HG03108 (cell line): ENCODE results near the gene MEF2B.
"Not testable (repeated sequence)": the region's sequence is repeated elsewhere in the genome, so short reads cannot be mapped to it uniquely, and the experiment has no call there.

Experiments
- ATAC-seq: cut with Tn5 transposase; IDR thresholded peaks from one replicate; pipeline ENCODE4 v1.9.1; 2021; ENCODE audit warnings: moderate library complexity; ENCODE audit not compliant: unreplicated experiment

MEF2B gene

DNA sequence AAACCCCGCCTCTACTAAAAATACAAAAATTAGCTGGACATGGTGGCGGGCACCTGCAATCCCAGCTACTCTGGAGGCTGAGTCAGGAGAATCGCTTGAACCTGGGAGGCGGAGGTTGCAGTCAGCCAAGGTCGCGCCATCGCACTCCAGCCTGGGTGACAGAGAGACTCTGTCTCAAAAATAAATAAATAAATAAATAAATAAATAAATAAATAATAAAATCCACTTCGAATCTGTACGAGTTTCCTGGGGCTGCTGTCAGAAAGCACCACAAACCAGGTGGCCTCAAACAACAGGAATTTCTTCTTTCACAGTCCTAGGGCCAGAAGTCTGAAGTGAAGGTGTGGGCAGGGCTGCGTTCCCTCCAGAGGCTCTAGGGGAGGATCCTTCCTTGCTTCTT lies 67.5 kb downstream of the MEF2B start:
- ATAC-seq: not testable (repeated sequence)

DNA sequence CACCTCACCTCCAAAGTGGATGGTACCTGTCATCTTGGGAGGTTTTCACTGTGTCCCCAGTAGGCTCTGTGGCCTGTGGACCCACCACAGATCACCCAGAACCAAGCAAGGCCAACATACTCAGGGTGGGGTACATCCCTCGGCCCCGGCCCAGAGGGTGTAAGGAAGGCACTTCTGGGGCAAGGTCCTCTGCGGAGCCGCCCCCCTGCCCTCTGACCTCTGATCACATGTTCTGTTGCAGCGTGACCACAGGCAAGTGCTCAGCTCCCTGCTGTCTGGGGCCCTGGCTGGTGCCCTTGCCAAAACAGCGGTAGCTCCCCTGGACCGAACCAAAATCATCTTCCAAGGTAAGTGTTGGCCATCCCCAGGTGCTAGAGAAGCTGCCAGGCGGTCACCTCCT lies 68.5 kb downstream of the MEF2B start:
- ATAC-seq: no peak

DNA sequence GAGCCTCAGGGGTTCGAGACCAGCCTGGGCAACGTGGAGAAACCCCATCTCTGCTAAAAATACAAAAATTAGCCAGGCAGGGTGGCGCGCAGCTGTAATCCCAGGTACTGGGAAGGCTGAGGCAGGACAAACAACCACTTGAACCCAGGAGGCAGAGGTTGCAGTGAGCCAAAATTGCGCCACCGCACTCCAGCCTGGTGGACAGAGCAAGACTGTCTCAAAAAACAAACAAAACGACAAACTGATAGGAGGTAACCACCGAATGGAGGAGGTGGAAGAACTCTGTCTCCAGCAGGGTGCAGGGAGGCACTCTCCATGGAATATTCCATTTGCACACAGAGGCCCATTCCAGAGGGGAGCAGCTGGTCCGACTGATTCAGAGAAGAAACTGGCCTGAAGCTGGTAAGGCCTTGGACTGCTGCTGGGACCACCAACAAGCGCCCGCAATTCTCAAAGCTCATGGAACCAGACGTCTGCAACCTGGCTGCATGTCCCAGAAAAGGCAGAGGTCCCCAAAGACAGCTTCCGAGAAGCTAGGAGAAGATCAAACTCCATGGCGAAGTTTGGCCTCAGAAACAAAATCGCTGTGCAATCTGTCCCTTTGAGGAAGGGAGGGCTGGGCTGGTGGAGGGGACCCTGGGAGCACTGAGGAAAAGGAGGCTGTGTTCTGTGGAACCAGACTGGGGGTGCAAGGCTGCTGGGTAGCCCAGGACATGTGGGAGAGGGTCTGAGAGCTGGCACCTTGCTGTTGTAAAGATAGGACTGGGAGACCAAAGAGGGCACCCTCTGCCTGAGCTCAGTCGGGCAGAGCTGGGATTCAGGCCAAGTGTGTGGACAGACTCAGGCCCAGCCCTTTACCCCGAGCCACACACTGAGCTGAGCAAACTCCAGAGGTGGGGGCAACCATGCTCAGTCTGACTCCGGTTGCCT lies 71.1 kb downstream of the MEF2B start:
- ATAC-seq: no peak

DNA sequence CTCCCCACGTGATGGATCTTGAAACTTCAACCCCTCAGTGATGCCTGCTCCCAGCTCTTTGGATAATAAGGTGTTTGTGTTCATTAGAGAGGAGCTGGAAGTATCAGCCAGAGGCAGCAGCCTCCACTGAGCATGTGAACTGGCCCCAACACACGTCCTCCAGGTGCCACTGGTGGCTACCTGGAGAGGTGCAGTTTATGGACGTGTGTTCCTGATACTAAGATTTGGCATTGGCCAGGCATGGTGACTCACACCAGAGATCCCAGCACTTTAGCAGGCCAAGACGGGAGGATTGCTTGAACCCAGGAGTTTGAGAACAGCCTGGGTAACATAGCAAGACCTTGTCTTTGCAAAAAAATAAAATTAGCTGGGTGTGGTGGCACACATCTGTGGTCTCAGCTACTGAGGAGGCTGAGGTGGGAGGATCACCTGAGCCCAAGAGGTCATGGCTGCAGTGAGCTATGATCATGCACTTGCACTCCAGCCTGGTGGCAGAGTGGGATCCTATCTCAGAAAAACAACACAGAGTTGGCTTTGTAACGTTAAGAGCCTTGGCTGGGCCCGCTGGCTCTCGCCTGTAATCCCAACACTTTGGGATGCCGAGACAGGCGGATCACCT lies 71.9 kb downstream of the MEF2B start:
- ATAC-seq: no peak

DNA sequence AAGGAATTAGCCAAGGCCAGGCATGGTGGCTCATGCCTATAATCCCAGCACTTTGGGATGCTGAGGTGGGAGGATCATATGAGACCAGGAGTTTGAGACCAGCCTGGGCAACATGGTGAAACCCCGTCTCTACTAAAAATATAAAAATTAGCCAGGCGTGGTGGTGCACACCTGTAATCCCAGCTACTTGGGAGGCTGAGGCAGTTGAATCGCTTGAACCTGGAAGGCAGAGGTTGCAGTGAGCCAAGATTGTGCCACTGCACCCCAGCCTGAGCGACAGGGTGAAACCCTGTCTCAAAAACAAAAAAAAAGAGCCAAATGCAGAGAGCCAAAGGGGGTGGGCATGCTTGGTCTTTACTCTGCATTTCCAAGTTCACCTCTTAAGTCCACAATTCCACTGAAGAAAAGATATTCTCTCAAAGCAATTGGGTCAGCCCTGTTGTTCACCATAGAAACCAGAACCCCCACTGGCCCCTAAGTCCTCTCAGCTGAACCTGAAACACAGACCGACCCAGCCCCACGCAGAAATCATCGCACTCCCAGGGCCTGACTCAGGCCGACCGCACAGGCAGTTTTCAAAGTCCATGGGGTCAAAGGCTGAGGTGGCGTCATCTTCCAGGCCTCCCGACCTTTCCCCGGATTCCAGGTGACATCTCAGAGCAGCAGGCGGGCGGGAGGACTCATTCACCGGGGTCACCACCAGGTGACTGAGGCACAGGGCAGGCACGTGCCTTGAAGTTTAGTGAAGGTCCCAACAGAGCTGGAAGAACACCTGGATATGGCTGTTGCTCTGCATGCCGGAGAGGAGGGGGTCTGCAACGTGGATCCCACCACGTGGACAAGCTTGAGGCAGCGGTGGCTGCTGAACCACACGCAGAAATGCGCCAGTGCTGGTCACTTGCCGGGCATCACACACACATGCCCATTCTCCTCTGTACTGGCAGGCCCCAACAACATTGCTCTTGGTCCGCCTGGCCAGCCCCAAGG lies 73.1 kb downstream of the MEF2B start:
- no peak for ATAC-seq

DNA sequence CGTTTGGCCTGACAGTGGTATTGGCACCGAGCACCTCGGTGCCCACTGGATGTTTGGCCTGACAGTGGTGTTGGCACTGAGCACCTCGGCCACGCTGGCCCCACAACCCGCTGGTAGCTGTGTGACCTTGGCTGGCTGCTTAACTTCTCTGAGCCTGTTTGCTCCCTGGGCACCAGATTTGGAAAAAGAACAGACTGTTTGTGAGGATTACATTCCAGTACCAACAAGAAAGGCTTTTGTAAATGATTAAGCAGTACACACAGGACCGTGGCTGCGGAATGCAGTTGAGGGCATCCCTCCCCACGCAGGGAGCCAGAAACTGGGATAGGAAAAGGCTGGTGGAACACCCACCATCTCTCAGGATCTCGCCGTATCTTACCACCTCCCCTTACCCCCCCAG lies 74.4 kb downstream of the MEF2B start:
- no peak for ATAC-seq
